GM18868 (cell line): ENCODE data around the gene CD99.
"Not testable (repeated sequence)": the region's sequence is repeated elsewhere in the genome, so short reads cannot be mapped to it uniquely, and the experiment has no call there.

ENCODE experiments used
- ATAC-seq: cut with Tn5 transposase; IDR thresholded peaks from one replicate; pipeline ENCODE4 v1.9.1; 2021; ENCODE audit warnings: mild to moderate bottlenecking, moderate library complexity; ENCODE audit not compliant: unreplicated experiment

The CD99 gene

DNA sequence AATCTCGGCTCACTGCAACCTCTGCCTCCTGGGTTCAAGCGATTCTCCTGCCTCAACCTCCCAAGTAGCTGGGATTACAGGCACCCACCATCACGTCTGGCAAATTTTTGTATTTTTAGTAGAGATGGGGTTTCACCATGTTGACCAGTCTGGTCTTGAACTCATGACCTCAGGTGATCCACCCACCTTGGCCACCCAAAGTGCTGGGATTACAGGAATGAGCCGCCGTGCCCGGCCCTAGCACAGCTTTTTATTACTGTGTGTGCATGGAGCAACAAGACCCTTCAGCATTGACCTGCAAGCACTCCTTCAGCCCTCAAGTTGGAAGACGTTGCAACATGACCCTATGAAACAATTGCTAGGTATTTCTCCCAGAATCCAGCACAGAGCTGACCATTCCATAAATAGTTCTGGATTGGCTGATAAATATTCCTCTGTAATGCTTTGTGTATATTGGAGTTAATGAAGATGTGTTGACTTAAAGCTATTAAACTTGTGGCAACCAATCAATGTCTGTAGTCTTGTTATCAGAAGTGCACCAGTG is 15.4 kb upstream of the CD99 start:
- ATAC-seq: not testable (repeated sequence)

DNA sequence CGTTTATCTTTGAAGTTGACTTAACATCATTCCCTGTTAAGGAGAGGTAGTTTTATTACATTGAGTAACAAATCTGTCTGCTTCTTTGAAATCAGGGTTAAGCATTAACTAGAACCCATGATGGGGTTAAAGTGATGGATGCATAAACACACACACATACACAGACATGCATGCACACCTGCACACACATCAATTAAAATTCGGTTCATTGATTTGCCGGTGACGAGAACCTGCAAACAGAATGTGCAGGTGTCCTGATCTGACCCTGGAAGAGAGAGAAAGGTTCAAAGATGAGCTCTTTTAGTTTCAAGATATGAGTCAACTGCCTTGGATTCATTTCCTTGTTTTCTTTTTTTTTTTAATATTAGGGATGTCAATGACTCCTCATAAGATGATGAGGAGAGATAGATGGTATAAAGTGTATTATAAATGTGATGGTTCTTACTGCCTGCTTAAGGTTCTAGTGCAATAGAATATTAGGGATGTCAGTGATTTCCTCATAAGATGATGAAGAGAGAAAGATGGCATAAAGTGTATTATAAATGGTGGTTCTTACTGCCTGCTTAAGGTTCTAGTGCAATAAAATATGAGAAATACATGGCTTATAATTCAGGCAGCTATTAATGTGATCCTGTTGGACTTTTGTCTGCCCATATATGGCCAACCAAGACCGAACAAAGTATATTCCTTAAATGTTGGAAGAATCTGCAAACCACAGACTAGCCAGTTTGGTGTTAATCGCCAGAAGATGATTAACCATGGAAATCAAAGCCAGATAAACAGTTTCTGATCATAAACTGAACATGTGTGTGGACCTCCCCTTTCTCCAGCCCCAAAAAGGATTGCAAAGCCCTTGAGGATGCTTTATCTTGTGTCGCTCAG is 14.1 kb upstream of the CD99 start:
- no peak for ATAC-seq

DNA sequence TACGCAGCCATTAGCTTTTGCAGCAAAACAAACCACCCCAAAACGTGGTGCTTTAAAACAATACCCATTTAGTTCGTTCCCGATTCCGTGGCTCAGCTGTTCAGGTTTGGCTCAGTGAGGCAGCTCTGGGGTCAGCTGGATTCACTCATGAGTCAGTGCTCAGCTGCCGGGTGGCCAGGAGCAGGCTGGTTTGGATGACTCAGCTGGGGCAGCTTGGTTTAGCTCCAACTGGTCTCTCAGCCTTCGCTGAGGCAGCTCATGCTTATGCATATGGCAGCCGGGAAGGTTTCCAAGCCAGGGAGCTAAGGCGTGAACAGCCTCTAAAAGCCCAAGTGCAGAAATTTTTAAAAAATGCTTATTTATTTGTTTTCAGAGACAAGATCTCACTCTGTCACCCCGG is 13.3 kb upstream of the CD99 start:
- ATAC-seq: no peak

DNA sequence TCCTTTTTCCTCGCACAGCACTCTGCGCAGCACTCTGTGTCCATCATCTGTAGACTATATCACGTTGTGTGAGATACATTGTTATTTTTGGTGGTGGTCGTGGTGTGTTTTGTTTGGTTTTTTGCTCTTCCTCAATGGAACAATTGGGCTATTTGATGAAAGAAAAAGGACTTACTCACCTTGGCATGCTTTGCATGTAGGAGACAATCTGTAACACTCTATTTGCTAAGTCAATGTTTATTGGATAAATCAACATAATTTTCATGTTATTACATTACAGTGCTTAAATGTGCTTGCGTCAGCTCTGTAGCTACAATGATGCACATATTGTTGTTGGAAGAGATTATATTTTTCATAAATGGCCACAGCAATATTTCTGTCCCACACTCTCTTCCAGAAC is 12.5 kb upstream of the CD99 start:
- no peak for ATAC-seq

DNA sequence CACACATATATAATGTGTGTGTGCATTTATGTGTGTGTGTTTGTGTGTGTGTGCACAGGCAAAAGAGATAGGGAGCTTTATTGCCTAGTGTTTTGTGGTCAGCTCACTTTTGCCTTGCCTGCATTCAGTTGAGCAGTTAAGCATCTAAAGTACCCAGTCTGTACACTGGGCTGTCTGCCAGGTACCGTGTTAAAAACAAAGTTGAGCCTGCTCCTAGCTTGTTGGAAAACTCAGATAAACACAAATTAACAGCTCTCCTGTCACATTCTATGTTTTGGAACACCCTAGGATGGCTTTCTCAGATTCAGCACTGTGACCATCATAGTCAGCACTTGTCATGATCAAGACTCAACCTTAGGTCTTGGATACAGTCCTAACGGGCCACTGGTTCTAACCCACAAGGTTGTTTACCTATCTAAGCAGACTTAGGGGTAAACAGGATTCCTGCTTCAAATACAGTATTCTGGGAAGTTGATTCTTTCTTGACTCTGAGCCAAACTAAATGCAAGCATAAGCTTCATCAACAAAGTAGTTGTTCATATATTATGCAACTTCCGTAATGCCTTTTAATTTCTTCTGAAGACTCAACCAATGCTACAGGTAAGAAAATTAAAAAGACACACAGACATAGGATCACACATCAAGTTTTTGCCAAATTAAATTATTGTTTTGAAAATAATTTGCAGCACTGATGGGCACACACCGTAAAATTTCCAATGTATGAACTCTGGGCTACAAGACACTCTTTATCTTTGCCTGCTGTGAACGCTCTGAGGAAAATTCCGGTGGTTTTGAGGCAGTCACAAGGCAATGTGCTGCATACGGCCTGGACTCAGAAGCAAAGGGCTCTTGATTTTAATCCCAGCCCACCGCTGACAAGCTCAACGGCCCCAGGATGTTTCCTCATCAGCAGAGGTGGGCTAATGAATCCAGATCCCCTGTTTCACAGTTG is 11.3 kb upstream of the CD99 start:
- no peak for ATAC-seq

DNA sequence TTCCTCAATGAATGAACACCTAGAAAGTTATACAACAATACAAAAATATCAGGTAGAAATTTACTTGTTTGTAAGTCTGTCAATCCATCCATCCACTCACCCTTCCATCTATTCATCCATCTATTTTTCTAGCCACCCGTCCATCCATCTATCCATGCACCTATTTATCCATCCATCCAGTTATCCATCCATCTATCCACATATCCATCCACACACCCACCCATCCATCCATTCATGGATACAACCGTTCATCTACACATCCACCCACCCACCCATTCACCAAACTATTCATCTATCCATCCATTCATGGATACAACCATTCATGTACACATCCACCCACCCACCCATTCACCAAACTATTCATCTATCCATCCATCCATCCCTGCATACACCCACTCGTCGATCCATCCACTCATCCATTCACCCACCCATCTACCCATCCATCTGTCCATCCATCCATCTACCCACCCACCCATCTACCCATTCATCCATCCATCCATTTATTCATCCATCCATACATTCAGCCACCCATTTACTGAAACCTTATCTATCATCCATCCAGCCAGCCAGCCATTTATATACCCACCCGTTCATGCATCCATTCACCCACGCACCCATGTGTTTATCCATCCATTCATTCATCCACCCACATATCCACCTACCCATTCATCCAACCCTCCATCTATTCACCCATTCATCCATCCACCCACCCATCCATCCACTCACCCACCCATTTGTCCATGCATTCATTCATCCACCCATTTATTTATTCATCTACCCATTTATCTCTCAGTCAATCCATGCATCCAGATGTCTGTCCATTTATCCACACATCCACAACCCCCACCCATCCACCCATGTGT is 10.4 kb upstream of the CD99 start:
- no peak for ATAC-seq

DNA sequence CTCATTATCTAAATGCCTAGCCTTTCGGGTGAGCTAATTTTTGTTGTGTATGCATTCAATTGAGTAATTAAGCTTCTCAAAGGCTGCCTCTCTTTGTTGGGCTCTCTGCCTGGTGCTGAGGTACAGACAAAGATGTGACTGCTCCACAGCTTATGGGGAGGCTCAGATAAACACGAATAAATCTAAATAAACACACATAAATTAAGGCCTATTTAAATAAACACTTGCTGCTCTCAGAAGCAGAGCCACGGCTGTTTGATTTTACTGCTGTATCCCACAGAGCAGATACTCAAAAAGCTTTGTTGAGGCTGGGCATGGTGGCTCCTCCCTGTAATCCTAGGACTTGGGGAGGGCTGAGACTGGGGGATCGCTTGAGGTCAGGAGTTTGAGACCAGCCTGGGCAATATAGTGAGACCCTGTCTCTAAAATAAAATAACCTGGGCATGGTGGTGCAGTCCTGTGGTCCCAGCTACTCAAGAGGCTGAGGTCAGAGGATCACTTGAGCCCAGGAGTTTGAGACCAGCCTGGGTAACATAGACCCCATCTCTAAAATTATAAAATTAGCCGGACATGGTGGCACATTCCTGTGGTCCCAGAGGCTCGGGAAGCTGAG is 8.4 kb upstream of the CD99 start:
- ATAC-seq: no peak

DNA sequence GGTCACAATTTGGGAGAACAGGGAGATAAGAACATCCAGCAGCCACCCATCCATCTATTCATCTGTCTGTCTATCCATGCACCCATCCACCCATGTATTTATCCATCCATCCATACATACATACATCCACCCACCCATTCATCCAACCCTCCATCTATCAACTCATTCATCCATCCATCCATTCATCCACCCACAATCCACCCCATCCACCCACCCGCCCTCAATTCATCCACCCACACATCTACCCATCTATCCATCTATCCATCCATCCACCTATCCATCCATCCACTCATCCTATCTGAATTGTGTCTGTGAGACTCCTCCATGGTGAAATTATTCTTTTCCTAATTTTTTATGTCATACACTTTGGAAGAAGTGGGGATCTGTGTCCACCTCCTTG is 6.8 kb upstream of the CD99 start:
- no peak for ATAC-seq

DNA sequence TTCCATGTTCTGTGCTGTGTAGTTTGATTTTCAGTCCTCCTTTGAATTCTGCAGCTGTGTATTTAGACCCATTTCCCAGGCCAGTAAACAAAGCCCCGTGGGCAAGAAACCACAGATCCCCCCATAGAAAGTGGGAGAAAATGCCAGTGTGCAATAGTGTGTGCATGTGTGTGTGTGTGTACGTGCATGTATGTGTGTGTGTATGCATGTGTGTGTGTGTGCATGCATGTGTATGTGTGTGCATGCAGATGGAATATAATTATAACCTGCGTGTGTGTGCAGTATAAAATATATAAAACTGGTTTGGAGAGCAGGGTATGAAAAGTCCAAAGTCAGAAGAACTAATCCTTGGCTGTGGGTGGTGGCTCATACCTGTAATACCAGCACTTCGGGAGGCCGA is 5.2 kb upstream of the CD99 start:
- no peak for ATAC-seq

DNA sequence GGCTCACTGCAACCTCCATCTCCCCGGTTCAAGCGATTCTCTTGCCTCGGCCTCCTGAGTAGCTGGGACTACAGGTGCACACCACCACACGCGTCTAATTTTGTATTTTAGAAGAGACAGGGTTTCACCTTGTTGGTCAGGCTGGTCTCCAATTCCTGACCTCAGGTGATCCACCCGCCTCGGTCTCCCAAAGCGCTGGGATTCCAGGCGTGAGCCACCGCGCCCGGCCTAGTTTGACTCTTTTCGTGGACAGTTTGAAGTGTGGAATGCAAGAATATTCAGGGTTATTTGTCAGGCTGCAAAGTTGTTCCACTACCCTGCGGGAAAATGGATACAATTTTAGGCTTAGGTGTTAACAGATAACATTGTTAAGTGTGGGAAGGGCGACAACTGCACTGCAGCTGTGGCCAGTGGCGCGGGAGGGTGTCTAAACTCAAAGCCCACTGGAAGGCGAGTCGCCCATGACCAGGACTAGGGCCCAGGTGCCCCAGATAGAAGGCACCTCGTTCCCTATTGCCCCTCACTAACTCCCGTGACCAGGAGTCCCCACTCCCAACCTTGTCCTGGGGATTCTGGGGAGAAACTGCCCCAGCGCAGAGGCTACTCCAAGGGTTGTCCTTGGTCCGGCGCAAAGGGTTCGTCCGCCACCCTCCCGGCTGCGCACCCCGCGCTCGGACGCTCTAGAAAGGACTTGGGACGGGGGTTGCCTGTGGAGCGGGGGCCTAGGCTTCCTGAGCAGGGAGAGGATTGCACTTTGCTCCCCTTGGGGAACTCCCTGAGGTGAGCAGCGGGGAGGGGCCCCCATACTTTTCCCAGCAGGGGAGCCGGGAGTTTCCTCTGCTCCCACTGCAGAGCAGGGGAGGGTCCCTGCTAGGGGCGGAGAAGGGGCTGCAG is 1.1 kb upstream of the CD99 start:
- ATAC-seq: no peak

DNA sequence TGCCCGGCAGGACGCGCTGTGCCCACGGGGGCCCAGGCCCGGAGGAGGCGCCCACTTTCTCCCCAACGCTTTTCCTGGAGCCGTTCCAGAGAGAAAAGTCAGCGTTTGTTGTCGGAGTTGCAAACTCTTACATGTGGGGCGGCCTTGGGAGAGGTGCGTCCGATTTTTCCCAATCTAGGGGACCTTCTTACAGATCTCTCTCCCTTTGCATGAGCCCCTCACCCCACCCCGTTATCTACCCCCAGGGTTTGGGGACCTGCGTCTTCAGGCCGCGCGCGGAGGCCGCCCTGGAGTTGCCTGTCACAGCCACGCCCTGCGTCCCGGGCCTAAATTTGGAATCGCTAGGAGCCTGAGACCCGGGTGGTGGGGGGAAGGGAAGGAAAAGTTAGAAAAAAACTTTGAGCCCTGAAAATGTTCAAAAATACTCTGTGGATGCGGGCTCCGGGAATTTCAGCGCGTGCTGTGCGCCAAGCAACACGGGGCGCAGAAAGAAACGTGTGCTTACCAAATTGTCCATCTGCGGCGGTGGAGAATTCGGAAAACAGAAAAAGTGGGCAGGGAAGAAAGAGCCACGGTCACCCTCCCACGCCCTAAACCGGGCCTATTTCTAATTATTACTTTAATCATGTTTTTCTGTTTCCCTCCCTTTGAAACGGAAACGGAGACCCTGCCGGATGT is 587 bp downstream of the CD99 start:
- ATAC-seq: peak; percentile 2

DNA sequence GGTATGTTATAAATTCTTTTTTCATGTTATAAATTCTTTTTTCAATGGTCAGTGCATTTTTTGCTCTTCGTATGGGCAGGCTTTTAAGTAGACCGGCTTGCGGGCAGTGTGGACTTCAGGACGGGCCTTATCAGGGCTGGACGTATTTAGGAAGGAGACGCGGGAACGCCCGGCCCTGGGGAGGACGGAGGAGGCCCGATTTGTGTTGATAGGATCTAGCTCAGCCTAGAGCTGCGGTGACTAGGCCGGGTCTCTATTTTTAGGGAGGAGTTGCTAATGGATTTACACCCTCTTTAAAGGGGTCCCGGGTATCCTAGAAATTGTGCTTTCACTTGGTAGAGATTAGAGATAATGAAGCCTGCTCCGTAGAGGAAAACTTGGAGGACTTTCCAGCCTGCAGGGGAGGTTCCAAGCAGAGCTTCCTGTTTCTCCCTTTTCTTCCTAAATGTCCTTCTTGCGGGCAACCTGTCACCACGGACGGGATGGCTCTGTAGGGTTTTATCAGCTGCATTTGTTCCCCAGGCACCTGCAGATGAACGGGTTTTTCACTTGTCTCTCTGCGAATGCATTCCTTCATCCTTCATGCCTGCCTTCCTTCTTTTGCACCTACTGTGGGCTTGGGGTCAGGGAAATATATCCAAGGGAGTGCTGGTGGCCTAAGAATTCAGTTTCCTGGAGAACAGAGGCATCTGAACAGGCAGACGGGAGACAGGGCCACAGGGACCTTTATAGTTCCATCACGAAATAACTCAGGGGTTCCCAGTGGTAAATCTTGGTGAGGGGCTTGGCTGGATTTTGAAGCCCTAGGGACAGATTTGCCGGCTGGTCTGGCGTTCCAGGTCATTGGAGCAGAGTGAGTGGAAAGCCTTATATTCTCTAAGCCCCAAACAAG is 1.4 kb downstream of the CD99 start:
- no peak for ATAC-seq

DNA sequence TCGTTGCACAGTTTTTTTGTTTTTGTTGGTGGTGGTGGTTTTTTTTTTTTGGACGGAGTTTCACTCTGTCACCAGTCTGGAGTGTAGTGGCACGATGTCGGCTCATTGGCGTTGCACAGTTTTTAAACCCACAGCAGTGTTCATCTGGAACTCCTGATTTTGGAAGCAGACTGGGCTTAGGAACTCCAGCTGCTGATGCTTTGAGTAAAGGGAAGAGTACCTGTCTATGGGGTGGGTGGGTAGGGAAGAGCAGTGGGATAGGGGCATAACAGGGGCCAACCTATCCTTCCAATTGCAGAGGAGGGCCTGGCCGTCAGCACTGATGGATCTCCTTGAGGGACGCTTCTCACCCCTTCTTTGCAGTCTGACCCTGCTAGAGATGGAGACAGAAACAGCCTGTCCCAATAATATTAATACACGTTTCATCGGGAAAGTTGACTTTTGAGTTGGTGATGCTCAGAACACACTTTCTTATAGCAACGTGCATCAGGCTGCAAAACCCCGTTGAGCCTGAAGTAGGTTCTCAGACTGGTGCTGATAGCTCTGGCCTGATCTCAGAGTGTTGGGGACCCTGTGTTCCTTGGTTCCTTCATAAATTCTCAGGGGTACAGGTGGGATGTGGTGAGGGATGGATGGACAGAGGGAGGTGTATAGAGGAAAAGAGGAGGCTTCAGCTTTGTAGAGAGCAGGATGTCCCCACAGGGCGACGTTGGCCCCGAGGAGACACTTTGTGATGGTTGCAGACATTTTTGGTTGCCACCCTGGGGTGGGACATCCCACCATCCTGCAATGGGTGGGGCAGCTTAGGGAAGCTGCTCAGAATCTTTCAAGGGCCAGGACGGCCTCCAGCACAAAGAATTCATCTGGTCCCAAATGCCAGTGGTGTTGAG is 2.3 kb downstream of the CD99 start:
- ATAC-seq: no peak

DNA sequence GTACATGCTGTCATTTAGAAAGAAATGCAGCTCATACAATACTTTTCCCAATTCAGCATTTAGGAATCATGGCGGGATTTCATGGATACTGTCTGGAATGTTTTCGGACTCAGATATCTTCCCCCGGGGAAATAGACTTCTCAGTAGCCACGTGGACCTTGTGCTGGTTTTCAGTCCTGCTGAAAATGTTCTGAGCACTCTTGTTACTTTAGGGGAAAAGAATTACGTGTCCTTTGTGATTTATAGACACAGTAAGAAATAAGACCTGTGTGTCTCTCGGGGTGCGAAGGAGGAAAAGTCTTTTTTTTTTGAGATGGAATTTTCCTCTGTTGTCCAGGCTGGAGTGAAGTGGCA is 3.8 kb downstream of the CD99 start:
- no peak for ATAC-seq

DNA sequence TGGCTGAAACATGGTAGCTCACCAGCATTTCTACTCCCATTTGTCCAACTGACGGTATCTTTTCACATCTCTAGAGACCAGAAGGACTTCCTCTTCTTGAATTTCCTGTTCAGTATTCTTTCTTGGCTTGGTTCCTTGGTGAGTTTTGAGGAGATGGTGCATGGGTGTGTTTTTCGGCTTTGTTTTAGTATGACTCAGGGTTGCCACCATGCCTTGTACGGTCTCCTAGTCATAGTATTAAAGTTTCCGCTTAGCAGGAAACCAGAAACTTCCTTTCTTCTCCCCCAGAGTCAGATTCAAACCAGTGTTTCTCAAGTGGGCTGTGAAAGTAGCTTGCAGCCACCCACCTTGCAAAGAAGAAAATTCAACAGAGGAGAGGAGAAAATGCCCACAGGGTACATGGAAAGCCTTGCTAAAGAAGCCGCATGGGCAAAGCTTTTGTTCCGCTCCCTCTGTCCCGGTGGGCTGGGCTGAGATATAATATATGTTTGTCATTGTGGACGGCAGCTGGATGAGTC is 5.7 kb downstream of the CD99 start:
- peak; percentile 89 for ATAC-seq

DNA sequence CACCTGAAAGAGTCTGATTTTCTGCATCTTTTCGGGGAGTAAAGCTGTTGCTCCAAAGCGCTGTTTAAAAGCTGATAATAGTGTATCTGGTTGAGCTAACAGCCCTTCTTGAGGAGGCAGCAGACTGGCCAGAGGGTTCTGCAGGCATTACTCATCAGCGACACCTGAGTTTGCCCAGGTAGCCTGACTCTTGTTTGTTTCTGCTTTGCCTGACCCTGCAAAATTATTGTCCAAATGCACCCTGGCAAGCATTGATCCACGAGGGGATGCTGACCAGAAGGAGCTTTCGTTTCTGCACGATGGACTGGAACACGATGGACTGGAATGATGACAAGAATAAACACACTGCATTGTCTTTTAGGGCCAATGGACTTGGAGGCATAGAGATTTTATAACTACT is 6.2 kb downstream of the CD99 start:
- ATAC-seq: no peak
